KOPT-K1 (cell line): Measurements from ENCODE around the gene SARDH.
"Not testable (repeated sequence)": the region's sequence is repeated elsewhere in the genome, so short reads cannot be mapped to it uniquely, and the experiment has no call there.

Experiments
- H3K27ac ChIP-seq: fragments of 200-600 bp; sonication (generic); 2 replicates; pipeline ENCODE4 v1.5.1; 2016; ENCODE audit warnings: antibody characterized with exemption, mild to moderate bottlenecking, low read depth, low read length; ENCODE audit not compliant: poor library complexity, severe bottlenecking
- H3K36me3 ChIP-seq: fragments of 200-600 bp; sonication (generic); 2 replicates; pipeline ENCODE4 v1.5.1; 2017; ENCODE audit warnings: antibody characterized with exemption, mild to moderate bottlenecking, low read length, moderate library complexity; ENCODE audit not compliant: insufficient read depth
- H3K9me3 ChIP-seq: fragments of 200-600 bp; sonication (generic); 2 replicates; pipeline ENCODE4 v1.5.1; 2017; ENCODE audit warnings: antibody characterized with exemption, low read length, mild to moderate bottlenecking; ENCODE audit not compliant: insufficient read depth, poor library complexity, severe bottlenecking

SARDH gene

GRCh38 chr9:133679056-133679455, 59.1 kb downstream of the SARDH start:
- no peaks in the 10 kb centered on the region for H3K36me3 ChIP-seq
- no peak overlapping the region for H3K27ac ChIP-seq

DNA sequence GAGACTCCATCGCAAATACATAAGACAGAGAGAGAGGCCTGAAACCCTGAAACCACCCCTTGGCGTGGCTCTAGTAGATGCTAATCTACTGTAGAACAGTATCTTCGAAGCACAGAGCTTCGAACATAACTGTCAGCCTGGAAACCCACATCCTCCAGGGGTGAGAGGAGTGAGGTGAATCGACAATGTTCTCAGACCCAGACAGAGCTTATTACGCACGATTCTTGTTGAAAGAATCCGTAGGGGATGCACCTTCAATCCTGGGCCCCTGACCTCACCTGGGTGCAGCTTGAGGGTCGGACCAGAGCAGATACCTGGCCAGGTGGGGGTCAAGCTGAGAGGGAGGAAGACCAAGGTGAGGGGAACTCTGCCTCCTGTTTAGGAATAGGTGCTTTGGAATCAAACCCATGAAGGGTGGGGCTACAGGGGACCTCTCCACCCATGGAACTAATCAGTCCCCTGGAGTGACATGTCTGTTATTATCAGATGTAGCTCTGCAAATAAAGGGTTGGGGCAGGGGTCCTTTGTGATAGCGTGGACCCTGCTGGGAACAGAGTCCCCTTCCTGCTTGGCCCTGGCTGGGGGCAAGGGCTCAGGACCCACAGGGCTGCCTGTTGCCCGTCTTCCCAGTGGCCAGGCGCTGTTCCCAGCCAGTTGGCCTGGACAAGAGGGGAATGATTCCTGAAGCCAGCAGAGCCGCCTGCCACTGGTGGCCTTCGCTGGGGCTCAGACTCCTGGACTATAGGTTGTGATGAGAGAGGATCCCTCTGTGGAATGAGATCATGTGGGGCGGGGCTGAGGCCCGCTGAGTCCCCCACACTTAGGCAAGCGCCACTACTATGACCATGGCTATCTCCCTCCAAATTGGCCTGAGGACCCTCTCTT, 60.8 kb downstream of the SARDH start:
- H3K27ac ChIP-seq: peak overlapping the region; percentile 74
- no peaks in the 10 kb centered on the region for H3K36me3 ChIP-seq
- H3K9me3 ChIP-seq: no peaks in the 10 kb centered on the region

More at GRCh38 chr9:133679056-133679455, 59.1 kb downstream of the SARDH start:
- H3K9me3 ChIP-seq: no peaks in the 10 kb centered on the region

DNA sequence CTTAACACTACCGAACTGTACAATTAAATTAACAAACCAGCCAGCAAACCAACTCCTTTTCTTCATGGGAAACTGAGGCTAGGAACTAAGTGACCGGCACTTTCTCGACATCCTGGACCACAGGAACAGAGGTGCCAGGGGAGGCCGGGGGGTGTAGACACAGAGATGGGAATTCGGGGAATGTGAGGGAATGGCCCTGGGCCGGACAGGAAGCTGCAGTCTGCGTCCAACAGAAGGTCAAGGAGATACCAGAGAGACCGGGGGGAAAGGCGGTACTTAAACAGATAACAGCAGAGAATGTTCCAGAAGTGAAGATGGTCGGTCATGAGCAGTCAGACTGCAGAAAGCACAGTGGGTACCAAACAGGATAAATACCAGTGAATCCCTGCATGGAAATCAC, 61.7 kb downstream of the SARDH start:
- Histone ChIP-seq H3K27ac (peak overlapping the region; percentile 74), H3K9me3 (no peaks in the 10 kb centered on the region), H3K36me3 (no peaks in the 10 kb centered on the region)

DNA sequence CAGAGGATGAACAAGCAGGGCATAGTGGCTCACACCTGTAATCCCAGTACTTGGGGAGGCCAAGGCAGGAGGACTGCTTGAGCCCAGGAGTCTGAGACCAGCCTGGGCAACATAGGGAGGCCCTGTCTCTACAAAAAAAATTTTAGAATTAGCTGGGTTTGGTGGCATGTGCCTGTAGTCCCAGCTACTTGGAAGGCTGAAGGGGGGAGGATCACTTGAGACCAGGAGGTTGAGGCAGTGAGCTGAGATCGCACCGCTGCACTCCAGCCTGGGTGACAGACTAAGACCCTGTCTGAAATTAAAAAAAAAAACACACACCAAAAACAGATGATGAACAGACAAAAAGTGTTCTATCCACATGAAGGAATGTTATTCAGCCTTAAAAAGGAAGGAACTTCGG, 62.4 kb downstream of the SARDH start:
- H3K9me3 ChIP-seq, H3K36me3 ChIP-seq: not testable (repeated sequence)
- H3K27ac ChIP-seq: peak overlapping the region; percentile 74

DNA sequence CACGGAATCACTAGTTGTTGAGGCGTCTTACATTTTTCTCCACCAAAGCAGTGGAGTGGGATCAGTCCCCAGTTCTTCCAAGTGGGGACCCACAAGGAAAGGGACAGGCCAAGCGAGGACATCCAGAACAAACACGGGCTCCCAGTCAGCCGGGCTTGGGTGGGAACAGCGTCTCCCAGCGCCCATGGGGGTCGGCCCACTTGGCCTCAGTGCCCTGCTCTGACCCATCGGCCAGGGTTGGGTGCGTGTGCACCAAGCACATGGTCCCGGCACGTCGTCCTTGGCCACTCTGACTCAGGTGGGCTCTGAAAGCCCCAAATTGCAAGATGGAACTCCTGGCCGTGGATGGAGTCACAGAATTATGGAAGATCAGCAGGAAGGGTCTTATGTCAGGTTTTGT, 64.1 kb downstream of the SARDH start:
- Histone ChIP-seq H3K36me3 (no peaks in the 10 kb centered on the region), H3K9me3 (no peaks in the 10 kb centered on the region), H3K27ac (no peak overlapping the region)

DNA sequence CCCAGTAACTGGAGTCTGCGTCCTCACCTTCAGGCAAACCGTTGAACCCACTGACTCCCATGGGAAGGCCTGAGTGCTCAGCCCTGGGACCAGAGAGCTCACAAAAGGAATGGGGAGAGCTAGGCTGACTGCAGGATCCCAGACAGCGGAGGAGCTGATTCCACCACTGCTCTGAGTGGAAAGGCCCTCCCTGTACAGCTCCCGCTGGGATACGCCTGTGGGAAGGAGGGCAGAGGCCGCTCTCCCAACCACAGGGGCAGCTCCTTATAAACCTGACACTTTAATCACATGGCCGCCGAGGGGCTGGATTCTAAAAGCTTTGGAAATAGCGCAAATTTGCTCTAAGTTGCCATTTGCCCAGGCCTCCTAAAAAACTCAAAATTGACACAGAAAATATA, 64.9 kb downstream of the SARDH start:
- H3K27ac ChIP-seq: no peak overlapping the region
- H3K36me3 ChIP-seq: no peaks in the 10 kb centered on the region
- no peaks in the 10 kb centered on the region for H3K9me3 ChIP-seq

GRCh38 chr9:133672503-133673257, 65.5 kb downstream of the SARDH start:
- Histone ChIP-seq H3K9me3 (no peaks in the 10 kb centered on the region), H3K27ac (no peak overlapping the region), H3K36me3 (no peaks in the 10 kb centered on the region)

GRCh38 chr9:133671371-133671770, 66.8 kb downstream of the SARDH start:
- Histone ChIP-seq H3K36me3 (no peaks in the 10 kb centered on the region), H3K27ac (no peak overlapping the region), H3K9me3 (no peaks in the 10 kb centered on the region)

- H3K9me3 ChIP-seq: no peaks in the 10 kb centered on the region
- H3K36me3 ChIP-seq: no peaks in the 10 kb centered on the region
- H3K27ac ChIP-seq: no peak overlapping the region
Observed at GRCh38 chr9:133670466-133670865, 67.7 kb downstream of the SARDH start.

DNA sequence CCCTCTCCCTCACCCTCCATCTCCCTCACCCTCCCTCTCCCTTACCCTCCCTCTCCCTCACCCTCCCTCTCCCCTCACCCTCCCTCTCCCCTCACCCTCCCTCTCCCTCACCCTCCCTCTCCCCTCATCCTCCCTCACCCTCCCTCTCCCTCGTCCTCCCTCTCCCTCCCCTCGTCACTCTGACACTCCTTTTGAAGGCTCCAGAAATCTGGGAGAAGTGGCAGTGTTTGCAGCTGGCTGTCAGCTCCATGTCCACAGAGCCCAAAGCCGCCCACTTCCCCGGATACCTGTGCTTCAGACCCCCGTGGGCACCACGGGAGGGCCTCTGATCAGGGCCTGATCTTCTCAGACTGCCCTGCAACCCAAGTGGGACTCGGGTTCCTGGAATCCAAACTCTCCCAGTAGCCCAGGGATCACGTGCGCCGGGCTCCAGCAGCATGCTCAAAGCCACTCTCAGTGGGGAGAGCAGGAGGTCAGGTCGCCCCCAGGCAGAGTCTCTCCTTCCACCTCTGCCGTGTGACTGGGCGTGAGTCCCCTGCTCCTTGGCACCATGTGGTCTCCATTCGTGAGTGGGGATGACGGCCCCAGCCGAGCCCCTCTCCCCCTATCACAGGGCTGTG, 68.9 kb downstream of the SARDH start:
- Histone ChIP-seq H3K36me3 (no peaks in the 10 kb centered on the region), H3K27ac (no peak overlapping the region), H3K9me3 (no peaks in the 10 kb centered on the region)

- no peaks in the 10 kb centered on the region for H3K9me3 ChIP-seq
- H3K27ac ChIP-seq: no peak overlapping the region
- H3K36me3 ChIP-seq: no peaks in the 10 kb centered on the region
Observed at GRCh38 chr9:133667759-133668450, 70.2 kb downstream of the SARDH start.

- Histone ChIP-seq H3K27ac (no peak overlapping the region), H3K9me3 (no peaks in the 10 kb centered on the region), H3K36me3 (no peaks in the 10 kb centered on the region)
Observed at GRCh38 chr9:133666845-133667244, 71.3 kb downstream of the SARDH start.

- H3K27ac ChIP-seq: no peak overlapping the region
- no peaks in the 10 kb centered on the region for H3K36me3 ChIP-seq
- H3K9me3 ChIP-seq: no peaks in the 10 kb centered on the region
Observed at GRCh38 chr9:133666387-133666786, 71.8 kb downstream of the SARDH start.

- H3K36me3 ChIP-seq: no peaks in the 10 kb centered on the region
- no peaks in the 10 kb centered on the region for H3K9me3 ChIP-seq
- no peak overlapping the region for H3K27ac ChIP-seq
Observed at GRCh38 chr9:133665535-133665934, 72.6 kb downstream of the SARDH start.

DNA sequence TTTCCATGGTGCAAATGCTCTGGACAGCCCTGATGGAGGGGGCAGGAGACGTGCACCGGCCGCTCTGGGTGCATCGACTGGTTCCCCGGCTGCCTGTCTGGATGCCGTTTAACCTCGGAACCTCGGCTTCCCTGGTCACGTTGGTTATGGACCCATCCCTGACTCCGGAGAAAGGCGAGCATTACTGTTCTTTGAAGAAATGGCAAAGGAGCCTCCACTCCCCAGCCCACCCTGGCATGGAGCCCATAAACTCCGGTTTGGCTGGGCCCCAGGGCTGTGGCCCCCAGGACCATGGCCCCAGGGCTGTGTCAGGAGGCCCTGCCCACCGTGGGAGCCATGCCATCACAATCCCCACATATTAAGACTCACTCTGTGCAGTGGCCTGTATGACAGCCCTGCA, 73.1 kb downstream of the SARDH start:
- no peaks in the 10 kb centered on the region for H3K36me3 ChIP-seq
- H3K27ac ChIP-seq: no peak overlapping the region
- no peaks in the 10 kb centered on the region for H3K9me3 ChIP-seq
